A673 (cell line): ENCODE data around the gene CPNE5. TPM values are rescaled to one million over a fixed set of nuclear protein-coding genes. Genes with fewer than 3 reads are reported as not detected.

Experiments
- BruUV-seq: library from RNA; stranded (reverse); fragments of 400-500 nt; replicated peaks from 2 replicates; lab custom pipeline; 2021; lab: Mats Ljungman, UMichigan
- CTCF ChIA-PET: fragments of 300-600 bp; sonication (Branson Sonifier 250); formaldehyde crosslinking; loops from one replicate; lab custom pipeline; 2022; ENCODE audit warnings: antibody characterized with exemption; lab: Charles Lee
- POLR2A ChIA-PET: fragments of 300-600 bp; sonication (Branson Sonifier 250); formaldehyde crosslinking; loops from one replicate; lab custom pipeline; 2022; ENCODE audit warnings: antibody characterized with exemption; ENCODE audit not compliant: low non-redundant PET; lab: Charles Lee
- DNase-seq: peaks from one replicate; pipeline ENCODE4 v3.0.0-alpha.2; 2015; ENCODE audit warnings: low spot score
- H3K27ac ChIP-seq: fragments of 200-600 bp; sonication (generic); 2 replicates; pipeline ENCODE4 v1.5.1; 2016; ENCODE audit warnings: mixed run types, low read depth, mild to moderate bottlenecking, mixed read lengths, antibody characterized with exemption, low read length; ENCODE audit not compliant: poor library complexity, severe bottlenecking
- H3K27me3 ChIP-seq: fragments of 200-600 bp; sonication (generic); replicated peaks from 2 replicates; pipeline ENCODE4 v1.6.1; 2017; ENCODE audit warnings: mixed run types, low read depth, mild to moderate bottlenecking, mixed read lengths, antibody characterized with exemption, low read length; ENCODE audit not compliant: insufficient read depth, poor library complexity
- H3K36me3 ChIP-seq: fragments of 200-600 bp; sonication (generic); 2 replicates; pipeline ENCODE4 v1.6.1; 2016; ENCODE audit warnings: mixed run types, mild to moderate bottlenecking, mixed read lengths, antibody characterized with exemption, low read length; ENCODE audit not compliant: insufficient read depth, poor library complexity, severe bottlenecking
- H3K4me1 ChIP-seq: fragments of 200-600 bp; sonication (generic); 2 replicates; pipeline ENCODE4 v1.6.1; 2017; ENCODE audit warnings: mixed run types, mild to moderate bottlenecking, mixed read lengths, antibody characterized with exemption, low read length; ENCODE audit not compliant: insufficient read depth, poor library complexity, severe bottlenecking
- H3K4me3 ChIP-seq: fragments of 200-600 bp; sonication (generic); 2 replicates; pipeline ENCODE4 v1.5.1; 2016; ENCODE audit warnings: low read depth, mixed run types, mild to moderate bottlenecking, mixed read lengths, low read length; ENCODE audit not compliant: poor library complexity, severe bottlenecking
- H3K9me3 ChIP-seq: fragments of 200-600 bp; sonication (generic); 2 replicates; pipeline ENCODE4 v1.6.1; 2016; ENCODE audit warnings: mixed run types, low read depth, mild to moderate bottlenecking, mixed read lengths, antibody characterized with exemption, low read length; ENCODE audit not compliant: poor library complexity, severe bottlenecking
- EZH2 ChIP-seq: fragments of 200-600 bp; sonication (generic); IDR thresholded peaks from 2 replicates; pipeline ENCODE4 v1.6.1; 2017; ENCODE audit warnings: borderline replicate concordance, low read depth, mild to moderate bottlenecking, mixed read lengths, antibody characterized with exemption, low read length; ENCODE audit not compliant: poor library complexity, severe bottlenecking
- intact Hi-C: fragments of 100-400 bp; cut with micrococcal nuclease; formaldehyde crosslinking; loops from one replicate; pipeline ENCODE4 v1.10.0; 2022; ENCODE audit not compliant: unreplicated experiment
- total RNA-seq: library from RNA; stranded (reverse); gene quantifications from 2 replicates; pipeline ENCODE4 v1.2.3, GENCODE V29; 2021
- TF ChIP-seq, protein P1 (sequence below): fragments of 300-800, 200-600 bp; sonication (generic); conservative IDR thresholded peaks from 2 replicates; pipeline ENCODE4 v1.5.1; 2017; ENCODE audit warnings: low read depth, mild to moderate bottlenecking, antibody characterized with exemption, low read length, moderate library complexity, mixed read lengths

CPNE5 gene
- total RNA-seq, 1 experiment from 2014 or later = 0.13 TPM

DNA sequence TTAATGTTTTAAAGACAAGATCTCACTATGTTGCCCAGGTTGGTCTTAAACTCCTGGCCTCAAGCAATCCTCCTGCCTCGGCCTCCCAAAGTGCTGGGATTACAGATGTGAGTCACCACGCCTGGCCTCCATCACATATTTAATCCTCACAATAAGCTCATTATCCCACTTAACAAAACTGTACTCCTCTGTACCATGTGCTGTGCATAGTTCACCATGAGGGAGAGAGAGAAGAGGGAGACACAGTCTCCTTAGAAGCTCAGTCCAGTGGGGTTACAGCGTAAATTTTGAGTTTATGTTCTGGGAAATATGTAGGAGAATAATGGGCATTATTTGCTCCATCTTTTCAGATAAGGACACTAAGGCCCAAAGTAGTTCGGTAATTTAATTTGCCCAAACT, 7.9 kb upstream of the CPNE5 start:
- H3K9me3 ChIP-seq = no peaks in the 10 kb centered on the region
- no peak overlapping the region for H3K4me3 ChIP-seq
- ChIA-PET CTCF (no interaction called here), POLR2A (no interaction called here)
- H3K36me3 ChIP-seq = peaks cover 5% of the 10 kb centered on the region
- intact Hi-C loops = loop anchor here (1.0 kb wide), 1 partner anchor 14 kb away; no protein-coding TSS in a partner anchor
- no peak for DNase-seq
- TF ChIP-seq, protein P1, sequence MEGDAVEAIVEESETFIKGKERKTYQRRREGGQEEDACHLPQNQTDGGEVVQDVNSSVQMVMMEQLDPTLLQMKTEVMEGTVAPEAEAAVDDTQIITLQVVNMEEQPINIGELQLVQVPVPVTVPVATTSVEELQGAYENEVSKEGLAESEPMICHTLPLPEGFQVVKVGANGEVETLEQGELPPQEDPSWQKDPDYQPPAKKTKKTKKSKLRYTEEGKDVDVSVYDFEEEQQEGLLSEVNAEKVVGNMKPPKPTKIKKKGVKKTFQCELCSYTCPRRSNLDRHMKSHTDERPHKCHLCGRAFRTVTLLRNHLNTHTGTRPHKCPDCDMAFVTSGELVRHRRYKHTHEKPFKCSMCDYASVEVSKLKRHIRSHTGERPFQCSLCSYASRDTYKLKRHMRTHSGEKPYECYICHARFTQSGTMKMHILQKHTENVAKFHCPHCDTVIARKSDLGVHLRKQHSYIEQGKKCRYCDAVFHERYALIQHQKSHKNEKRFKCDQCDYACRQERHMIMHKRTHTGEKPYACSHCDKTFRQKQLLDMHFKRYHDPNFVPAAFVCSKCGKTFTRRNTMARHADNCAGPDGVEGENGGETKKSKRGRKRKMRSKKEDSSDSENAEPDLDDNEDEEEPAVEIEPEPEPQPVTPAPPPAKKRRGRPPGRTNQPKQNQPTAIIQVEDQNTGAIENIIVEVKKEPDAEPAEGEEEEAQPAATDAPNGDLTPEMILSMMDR = no peak
- no peak for TF ChIP-seq EZH2
- no peak overlapping the region for H3K27ac ChIP-seq
- H3K4me1 ChIP-seq = no peaks in the 10 kb centered on the region
- no TSS peak for BruUV-seq
- H3K27me3 ChIP-seq = no peaks in the 10 kb centered on the region

DNA sequence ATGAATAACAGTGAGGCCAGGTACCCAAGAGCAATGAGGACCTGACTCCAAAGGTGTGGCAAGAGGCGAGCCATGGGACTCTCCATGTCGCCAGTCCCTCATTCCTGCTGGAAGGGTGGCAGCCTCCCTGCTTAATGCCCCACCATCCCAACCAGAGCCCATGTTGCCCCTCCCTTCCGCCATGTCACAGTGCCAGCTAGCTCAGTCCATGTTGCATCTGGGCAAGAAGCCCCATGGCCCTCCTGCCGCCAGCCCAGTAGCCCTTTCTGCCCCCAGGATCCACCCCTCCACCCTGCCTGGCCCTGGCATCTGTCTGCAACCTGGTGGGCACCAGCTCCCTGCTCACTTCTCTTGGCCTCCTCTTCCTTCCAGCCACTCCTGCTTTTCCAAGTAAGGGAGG, 6.0 kb upstream of the CPNE5 start:
- no peak overlapping the region for H3K27ac ChIP-seq
- BruUV-seq = no TSS peak
- CTCF ChIA-PET = no interaction called here

DNA sequence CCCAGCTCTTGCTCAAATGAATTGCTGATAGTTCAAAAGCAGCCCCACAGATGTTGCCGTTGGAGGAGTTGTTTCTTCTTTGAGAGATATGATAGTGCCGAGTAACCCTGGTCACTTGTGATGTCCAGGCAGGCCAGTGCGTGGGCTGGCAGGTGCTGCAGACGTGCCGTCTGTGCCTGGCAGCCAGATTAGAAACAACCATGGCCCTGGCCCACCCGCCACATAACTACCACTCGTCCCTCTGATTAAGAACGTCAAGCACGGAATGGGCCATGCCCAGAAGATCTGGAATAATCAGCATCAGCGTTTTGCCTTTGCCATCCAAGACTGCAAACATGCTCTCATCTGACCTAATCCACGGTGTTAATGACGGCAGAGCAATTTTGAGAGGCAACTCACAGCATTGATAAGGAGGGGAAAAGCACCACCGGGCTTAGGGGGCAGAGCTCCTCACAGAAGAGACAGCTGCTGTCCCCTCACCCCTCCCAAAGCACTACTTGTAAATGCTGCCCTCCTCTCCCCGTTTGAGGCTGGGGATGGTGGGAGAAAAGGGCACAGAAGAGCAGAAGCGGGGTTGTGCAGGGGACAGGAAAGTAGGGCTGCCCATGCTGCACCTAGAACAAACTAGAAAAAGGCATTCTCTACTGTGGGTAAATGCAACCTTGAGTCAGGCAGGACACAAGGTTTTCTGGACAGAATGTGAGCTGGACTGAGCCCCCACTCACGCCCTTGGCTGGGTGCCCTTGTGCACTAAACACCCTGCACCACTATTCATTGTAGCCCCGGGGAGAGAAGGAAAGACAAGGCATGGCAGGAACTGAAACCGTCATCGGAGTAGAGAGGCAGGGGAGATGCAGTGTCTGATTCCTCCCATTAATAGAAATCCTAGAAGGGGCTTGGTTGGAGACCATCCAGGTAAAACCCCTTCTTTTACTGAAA, 5.3 kb upstream of the CPNE5 start:
- Histone ChIP-seq H3K27me3 (no peaks in the 10 kb centered on the region), H3K27ac (no peak overlapping the region), H3K4me1 (no peaks in the 10 kb centered on the region), H3K36me3 (no peaks in the 10 kb centered on the region), H3K4me3 (no peak overlapping the region), H3K9me3 (no peaks in the 10 kb centered on the region)
- BruUV-seq = no TSS peak
- intact Hi-C loops = no loop called here
- TF ChIP-seq, protein P1 = no peak
- TF ChIP-seq EZH2 = no peak
- POLR2A ChIA-PET = no interaction called here
- DNase-seq = no peak
- CTCF ChIA-PET = no interaction called here

More for the DNA sequence above, 6.0 kb upstream of the CPNE5 start:
- H3K4me1 ChIP-seq = no peaks in the 10 kb centered on the region
- DNase-seq = no peak
- H3K9me3 ChIP-seq = no peaks in the 10 kb centered on the region
- no peaks in the 10 kb centered on the region for H3K36me3 ChIP-seq
- no peak overlapping the region for H3K4me3 ChIP-seq
- H3K27me3 ChIP-seq = no peaks in the 10 kb centered on the region
- TF ChIP-seq, protein P1 = no peak
- no peak for TF ChIP-seq EZH2
- intact Hi-C loops = no loop called here
- POLR2A ChIA-PET = no interaction called here
